Skeletal muscle satellite cell (primary cell): Measurements from ENCODE around the gene SORCS1.

Experiments used
- H3K27me3 ChIP-seq: 2 replicates; pipeline ENCODE4 v1.7.0; 2013; ENCODE audit warnings: low read length; ENCODE audit not compliant: control insufficient read depth, insufficient read depth
- H3K36me3 ChIP-seq: 2 replicates; pipeline ENCODE4 v1.7.0; 2013; ENCODE audit warnings: mild to moderate bottlenecking, control low read depth, low read length; ENCODE audit not compliant: insufficient read depth
- H3K4me1 ChIP-seq: 2 replicates; pipeline ENCODE4 v1.7.0; 2013; ENCODE audit warnings: low read length; ENCODE audit not compliant: control insufficient read depth, insufficient read depth
- H3K4me2 ChIP-seq: 2 replicates; pipeline ENCODE4 v1.7.0; 2013; ENCODE audit warnings: mild to moderate bottlenecking, low read length
- H3K4me3 ChIP-seq: 2 replicates; pipeline ENCODE4 v1.7.0; 2013; ENCODE audit warnings: low read length
- H3K9ac ChIP-seq: 2 replicates; pipeline ENCODE4 v1.7.0; 2013; ENCODE audit warnings: mild to moderate bottlenecking, low read depth, low read length, moderate library complexity
- H3K9me3 ChIP-seq: replicated peaks from 2 replicates; pipeline ENCODE4 v1.7.0; 2013; ENCODE audit warnings: mild to moderate bottlenecking, control low read depth, low read length

SORCS1 gene

GRCh38 chr10:106746868-106747267 is 417.6 kb downstream of the SORCS1 start:
- Histone ChIP-seq H3K4me2 (no peak overlapping the region), H3K27me3 (no peaks in the 10 kb centered on the region), H3K4me1 (no peaks in the 10 kb centered on the region), H3K9ac (no peak overlapping the region), H3K4me3 (no peak overlapping the region), H3K9me3 (no peaks in the 10 kb centered on the region), H3K36me3 (no peaks in the 10 kb centered on the region)

DNA sequence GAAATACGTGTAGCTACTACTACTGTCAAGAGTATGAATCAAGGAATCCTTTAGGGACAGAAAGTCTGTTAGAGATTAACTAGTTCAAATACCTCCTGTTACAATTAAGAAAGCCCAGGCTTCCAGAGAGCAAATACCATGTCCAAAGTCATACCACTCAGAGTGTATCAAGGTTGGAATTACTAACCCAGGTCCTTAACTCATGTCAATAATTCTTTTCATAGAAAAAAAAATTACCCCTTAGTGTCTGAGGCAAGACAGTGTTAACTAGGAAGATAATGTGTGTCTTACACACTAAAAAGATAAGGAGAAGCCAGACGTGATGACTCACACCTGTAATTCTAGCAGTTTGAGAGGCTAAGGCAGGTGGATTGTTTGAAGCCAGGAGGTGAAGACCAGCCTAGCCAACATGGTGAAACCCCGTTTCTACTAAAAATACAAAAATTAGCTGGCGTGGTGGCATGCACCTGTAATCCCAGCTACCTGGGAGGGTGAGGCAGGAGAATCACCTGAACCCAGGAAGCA is 423.4 kb downstream of the SORCS1 start:
- no peak overlapping the region for H3K9ac ChIP-seq
- no peaks in the 10 kb centered on the region for H3K36me3 ChIP-seq
- no peak overlapping the region for H3K4me2 ChIP-seq
- H3K4me1 ChIP-seq, result no peaks in the 10 kb centered on the region
- peaks cover 2% of the 10 kb centered on the region for H3K9me3 ChIP-seq
- H3K27me3 ChIP-seq, result no peaks in the 10 kb centered on the region
- H3K4me3 ChIP-seq, result no peak overlapping the region

- Histone ChIP-seq H3K9ac (no peak overlapping the region), H3K4me3 (no peak overlapping the region), H3K4me1 (no peaks in the 10 kb centered on the region), H3K9me3 (peaks cover 3% of the 10 kb centered on the region), H3K27me3 (no peaks in the 10 kb centered on the region), H3K4me2 (no peak overlapping the region), H3K36me3 (no peaks in the 10 kb centered on the region)
Observed at GRCh38 chr10:106740071-106740470, 424.4 kb downstream of the SORCS1 start.

DNA sequence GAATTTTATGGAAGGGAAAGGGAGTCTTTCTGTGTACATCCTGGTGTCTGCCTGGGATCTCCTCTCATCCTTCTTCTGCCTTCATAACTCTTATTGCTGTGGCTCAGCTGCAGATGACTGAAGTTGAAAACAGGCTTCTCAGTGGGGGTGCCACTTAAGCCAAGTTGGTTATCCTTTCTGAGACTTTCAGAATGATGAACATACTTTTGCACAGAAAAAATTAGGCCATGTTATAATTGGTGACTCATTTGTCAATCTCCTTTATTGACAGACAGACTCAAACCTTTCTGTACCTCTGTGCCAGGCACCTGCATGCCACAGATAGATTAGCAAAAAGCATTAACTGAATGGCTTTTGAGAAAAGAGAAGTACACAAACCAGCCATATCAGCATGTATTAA is 430.3 kb downstream of the SORCS1 start:
- no peak overlapping the region for H3K9ac ChIP-seq
- H3K4me2 ChIP-seq, result no peak overlapping the region
- no peak overlapping the region for H3K4me3 ChIP-seq
- no peaks in the 10 kb centered on the region for H3K4me1 ChIP-seq
- no peaks in the 10 kb centered on the region for H3K36me3 ChIP-seq
- H3K27me3 ChIP-seq, result no peaks in the 10 kb centered on the region
- H3K9me3 ChIP-seq, result peaks cover 3% of the 10 kb centered on the region

- Histone ChIP-seq H3K4me1 (no peaks in the 10 kb centered on the region), H3K4me2 (no peak overlapping the region), H3K9me3 (no peaks in the 10 kb centered on the region), H3K36me3 (no peaks in the 10 kb centered on the region), H3K9ac (no peak overlapping the region), H3K27me3 (no peaks in the 10 kb centered on the region), H3K4me3 (no peak overlapping the region)
Observed at GRCh38 chr10:106728232-106728631, 436.3 kb downstream of the SORCS1 start.

- H3K4me2 ChIP-seq, result no peak overlapping the region
- no peaks in the 10 kb centered on the region for H3K9me3 ChIP-seq
Observed at GRCh38 chr10:106727170-106727569, 437.3 kb downstream of the SORCS1 start.

DNA sequence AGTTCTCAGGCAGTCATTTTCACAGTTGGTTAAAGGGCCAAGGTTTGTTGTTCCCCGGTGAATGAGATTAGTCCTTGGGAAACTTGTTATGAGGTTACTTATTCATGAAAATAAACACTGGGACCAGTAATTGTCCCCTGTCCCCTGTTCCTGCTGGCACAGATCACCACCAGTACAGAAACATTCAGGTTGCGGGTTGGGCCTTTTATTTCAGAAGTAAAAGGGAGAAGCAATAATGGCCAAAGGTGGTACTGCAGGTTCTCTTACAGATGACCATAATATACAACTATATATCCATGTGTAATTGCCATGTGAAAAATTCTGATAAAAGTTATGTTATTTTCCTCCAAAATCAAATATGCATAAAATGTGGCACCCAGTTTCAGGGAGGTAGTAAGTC is 442.0 kb downstream of the SORCS1 start:
- H3K4me2 ChIP-seq, result no peak overlapping the region
- H3K36me3 ChIP-seq, result no peaks in the 10 kb centered on the region
- no peak overlapping the region for H3K4me3 ChIP-seq
- no peaks in the 10 kb centered on the region for H3K27me3 ChIP-seq
- peaks cover 6% of the 10 kb centered on the region for H3K9me3 ChIP-seq
- H3K9ac ChIP-seq, result no peak overlapping the region
- no peaks in the 10 kb centered on the region for H3K4me1 ChIP-seq

More at GRCh38 chr10:106727170-106727569, 437.3 kb downstream of the SORCS1 start:
- no peaks in the 10 kb centered on the region for H3K27me3 ChIP-seq
- H3K4me1 ChIP-seq, result no peaks in the 10 kb centered on the region
- no peak overlapping the region for H3K9ac ChIP-seq
- no peak overlapping the region for H3K4me3 ChIP-seq
- no peaks in the 10 kb centered on the region for H3K36me3 ChIP-seq

- Histone ChIP-seq H3K9me3 (peaks cover 6% of the 10 kb centered on the region), H3K4me3 (no peak overlapping the region), H3K9ac (no peak overlapping the region), H3K27me3 (no peaks in the 10 kb centered on the region), H3K4me2 (no peak overlapping the region), H3K4me1 (no peaks in the 10 kb centered on the region), H3K36me3 (no peaks in the 10 kb centered on the region)
Observed at GRCh38 chr10:106720683-106721082, 443.8 kb downstream of the SORCS1 start.

DNA sequence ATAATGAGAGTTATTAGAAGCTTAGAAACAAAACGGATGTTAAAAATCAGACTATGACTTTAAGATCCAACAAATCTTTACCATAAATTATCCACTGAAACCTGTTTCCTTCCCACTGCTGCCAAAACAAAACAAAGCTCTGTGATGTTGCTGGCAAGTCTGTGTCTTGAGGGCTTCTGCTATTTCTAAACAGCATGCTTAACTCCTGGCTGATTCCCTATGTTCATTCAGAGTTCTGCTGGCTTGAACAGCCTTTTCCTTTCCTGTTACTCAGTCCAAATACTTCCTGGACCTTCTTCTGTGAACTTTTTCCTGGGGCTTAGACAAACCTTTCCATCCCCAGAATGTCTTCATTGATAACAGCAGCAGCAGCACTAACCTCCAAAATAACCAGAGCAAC is 448.1 kb downstream of the SORCS1 start:
- H3K4me1 ChIP-seq, result no peaks in the 10 kb centered on the region
- no peak overlapping the region for H3K4me3 ChIP-seq
- H3K36me3 ChIP-seq, result no peaks in the 10 kb centered on the region
- no peaks in the 10 kb centered on the region for H3K27me3 ChIP-seq
- peaks cover 8% of the 10 kb centered on the region for H3K9me3 ChIP-seq
- no peak overlapping the region for H3K9ac ChIP-seq
- H3K4me2 ChIP-seq, result no peak overlapping the region

GRCh38 chr10:106714734-106715555 is 449.6 kb downstream of the SORCS1 start:
- Histone ChIP-seq H3K27me3 (no peaks in the 10 kb centered on the region), H3K9me3 (peaks cover 8% of the 10 kb centered on the region), H3K4me1 (no peaks in the 10 kb centered on the region), H3K9ac (no peak overlapping the region), H3K4me3 (no peak overlapping the region), H3K36me3 (no peaks in the 10 kb centered on the region), H3K4me2 (no peak overlapping the region)

DNA sequence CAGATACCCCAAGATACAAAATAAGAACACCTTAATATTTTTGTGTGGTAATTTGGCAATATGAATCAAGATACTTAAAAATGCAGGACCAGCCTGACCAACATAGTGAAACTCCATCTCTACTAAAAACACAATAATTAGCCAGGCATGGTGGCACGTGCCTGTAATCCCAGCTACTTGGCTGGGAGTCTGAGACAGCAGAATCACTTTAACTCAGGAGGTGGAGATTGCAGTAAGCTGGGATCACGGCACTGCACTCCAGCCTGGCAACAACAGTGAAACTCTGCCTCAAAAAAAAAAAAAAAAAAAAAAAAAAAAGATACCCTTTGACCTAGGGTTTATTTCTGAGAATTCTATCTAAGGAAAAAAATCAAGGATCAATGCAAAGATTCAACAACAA is 450.7 kb downstream of the SORCS1 start:
- H3K36me3 ChIP-seq, result no peaks in the 10 kb centered on the region
- H3K27me3 ChIP-seq, result no peaks in the 10 kb centered on the region
- no peaks in the 10 kb centered on the region for H3K4me1 ChIP-seq
- no peak overlapping the region for H3K4me2 ChIP-seq
- peaks cover 5% of the 10 kb centered on the region for H3K9me3 ChIP-seq
- H3K9ac ChIP-seq, result no peak overlapping the region
- H3K4me3 ChIP-seq, result no peak overlapping the region

GRCh38 chr10:106712988-106713387 is 451.5 kb downstream of the SORCS1 start:
- Histone ChIP-seq H3K4me1 (no peaks in the 10 kb centered on the region), H3K4me3 (no peak overlapping the region), H3K4me2 (no peak overlapping the region), H3K9ac (no peak overlapping the region), H3K9me3 (peaks cover 3% of the 10 kb centered on the region), H3K36me3 (no peaks in the 10 kb centered on the region), H3K27me3 (no peaks in the 10 kb centered on the region)
